Stimulated activated naive CD4-positive, alpha-beta T cell treated with Interleukin-2 at 50 U/mL for 16 hours (primary cell): ENCODE measurements around the gene SULT4A1.

Source experiments
- DNase-seq: peaks from one replicate; lab custom pipeline; 2025; lab: John Stamatoyannopoulos, UW

The SULT4A1 gene

GRCh38 chr22:43860831-43861230 lies 1.5 kb downstream of the SULT4A1 start:
- DNase-seq: no peak

DNA sequence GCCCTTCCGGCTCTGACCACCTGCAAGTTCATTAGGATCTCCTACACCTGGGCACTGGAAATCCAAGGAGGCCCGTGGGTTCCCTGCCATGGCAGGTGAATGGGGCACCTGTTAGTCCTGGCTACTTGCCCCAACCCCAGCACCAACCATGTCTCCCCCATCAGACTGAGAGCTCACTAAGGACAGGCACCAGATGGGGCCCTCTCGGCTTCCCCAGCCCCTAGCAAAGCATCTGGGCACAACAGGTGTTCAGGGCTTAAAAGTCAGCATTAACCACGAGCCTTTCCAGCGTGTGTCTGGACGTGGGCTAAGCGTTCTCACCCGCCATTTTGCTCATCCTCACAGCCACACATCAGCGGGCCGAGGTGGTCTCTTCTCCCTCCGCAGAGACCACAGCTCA lies 2.2 kb downstream of the SULT4A1 start:
- no peak for DNase-seq

GRCh38 chr22:43859621-43860020 lies 2.7 kb downstream of the SULT4A1 start:
- DNase-seq: no peak

GRCh38 chr22:43859176-43859575 lies 3.1 kb downstream of the SULT4A1 start:
- no peak for DNase-seq

GRCh38 chr22:43858156-43858895 lies 4.0 kb downstream of the SULT4A1 start:
- DNase-seq: no peak

- DNase-seq: no peak
Observed at GRCh38 chr22:43857367-43857766, 4.9 kb downstream of the SULT4A1 start.

- DNase-seq: no peak
Observed at GRCh38 chr22:43855431-43855830, 6.9 kb downstream of the SULT4A1 start.

GRCh38 chr22:43854786-43855271 lies 7.5 kb downstream of the SULT4A1 start:
- DNase-seq: no peak

GRCh38 chr22:43854121-43854785 lies 8.1 kb downstream of the SULT4A1 start:
- no peak for DNase-seq

DNA sequence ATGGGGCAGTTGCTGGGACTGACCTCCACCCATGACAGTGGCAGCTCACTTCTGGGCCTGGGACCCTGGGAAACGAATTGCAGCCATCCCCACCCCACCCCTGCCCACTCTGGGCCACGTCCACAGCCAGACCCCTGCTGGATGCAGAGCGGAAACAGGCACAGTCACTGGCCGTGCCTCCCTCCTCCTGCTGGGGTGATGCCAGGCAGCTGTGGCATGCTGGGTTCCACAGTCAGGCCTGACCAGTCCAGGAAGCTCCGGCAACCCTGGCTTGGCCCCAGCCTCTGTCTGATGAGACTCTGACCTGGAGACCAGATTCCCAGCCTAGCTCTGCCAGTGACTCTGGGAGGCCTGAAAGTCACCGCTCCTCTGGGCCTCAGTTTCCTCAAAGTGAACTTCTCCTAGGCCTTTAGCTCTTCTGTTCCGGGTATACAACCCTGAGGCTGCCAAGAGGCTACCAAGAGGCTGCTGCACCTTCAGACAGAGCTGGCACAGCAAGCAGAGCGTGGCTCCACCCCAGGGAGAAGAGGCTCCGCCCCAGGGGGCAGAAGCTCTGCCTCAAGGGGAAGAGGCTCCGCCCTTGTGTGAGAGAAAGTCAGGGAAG lies 8.9 kb downstream of the SULT4A1 start:
- DNase-seq: no peak

DNA sequence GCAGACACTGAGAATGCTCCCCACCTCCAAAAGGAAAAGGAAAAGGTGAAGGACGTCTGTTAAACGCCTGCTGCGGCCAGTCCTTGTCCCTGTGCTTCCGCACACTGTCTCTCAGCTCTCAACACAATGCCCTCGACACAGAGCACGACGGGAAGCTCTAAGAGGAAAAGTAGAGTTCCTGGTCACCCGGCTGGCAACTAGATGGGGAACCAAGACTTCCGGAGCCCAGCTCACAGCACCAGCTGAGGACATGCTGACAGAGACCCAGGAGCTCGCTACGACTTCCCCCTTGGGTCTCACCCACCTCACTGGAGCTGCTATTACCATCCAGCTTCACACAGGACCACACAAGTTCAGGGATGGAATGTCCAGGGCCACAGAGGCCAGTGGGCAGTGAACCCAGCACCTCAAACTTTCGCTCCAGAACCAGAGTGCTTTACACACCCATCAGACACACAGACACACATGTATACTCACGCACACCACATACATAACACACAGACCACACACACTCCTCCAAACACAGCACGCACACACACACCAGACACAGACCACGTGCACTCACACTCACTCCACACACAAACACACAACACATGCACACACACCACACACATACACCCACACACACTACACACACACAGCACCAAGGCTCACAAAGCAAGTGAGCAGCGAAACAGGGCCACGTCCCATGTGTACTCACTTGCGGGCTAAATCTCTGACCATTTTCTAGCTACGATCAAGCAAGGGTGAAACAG lies 9.6 kb downstream of the SULT4A1 start:
- no peak for DNase-seq

- no peak for DNase-seq
Observed at GRCh38 chr22:43851979-43852307, 10.4 kb downstream of the SULT4A1 start.

GRCh38 chr22:43851058-43851978 lies 11.0 kb downstream of the SULT4A1 start:
- no peak for DNase-seq

- DNase-seq: no peak
Observed at GRCh38 chr22:43850529-43850928, 11.8 kb downstream of the SULT4A1 start.

DNA sequence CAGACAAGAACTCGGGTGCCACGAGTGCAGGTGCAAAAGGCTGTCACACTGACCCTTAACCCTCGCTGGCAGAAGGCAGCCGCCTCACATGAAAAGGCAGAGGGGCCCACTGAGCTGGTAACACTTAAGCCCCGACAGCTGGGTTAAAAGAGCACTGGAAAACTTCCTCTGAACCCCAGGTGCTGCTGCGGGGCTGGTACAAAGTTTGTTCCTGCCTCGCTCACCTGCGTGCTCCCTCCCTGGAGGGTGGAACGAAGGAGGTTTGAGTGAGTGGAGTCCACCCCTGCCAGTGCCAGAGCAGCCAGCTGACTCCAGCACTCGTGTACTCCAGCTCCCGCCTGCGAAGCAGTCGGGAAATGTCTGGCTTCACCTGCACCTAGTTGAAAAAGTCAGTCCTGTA lies 12.6 kb downstream of the SULT4A1 start:
- no peak for DNase-seq

DNA sequence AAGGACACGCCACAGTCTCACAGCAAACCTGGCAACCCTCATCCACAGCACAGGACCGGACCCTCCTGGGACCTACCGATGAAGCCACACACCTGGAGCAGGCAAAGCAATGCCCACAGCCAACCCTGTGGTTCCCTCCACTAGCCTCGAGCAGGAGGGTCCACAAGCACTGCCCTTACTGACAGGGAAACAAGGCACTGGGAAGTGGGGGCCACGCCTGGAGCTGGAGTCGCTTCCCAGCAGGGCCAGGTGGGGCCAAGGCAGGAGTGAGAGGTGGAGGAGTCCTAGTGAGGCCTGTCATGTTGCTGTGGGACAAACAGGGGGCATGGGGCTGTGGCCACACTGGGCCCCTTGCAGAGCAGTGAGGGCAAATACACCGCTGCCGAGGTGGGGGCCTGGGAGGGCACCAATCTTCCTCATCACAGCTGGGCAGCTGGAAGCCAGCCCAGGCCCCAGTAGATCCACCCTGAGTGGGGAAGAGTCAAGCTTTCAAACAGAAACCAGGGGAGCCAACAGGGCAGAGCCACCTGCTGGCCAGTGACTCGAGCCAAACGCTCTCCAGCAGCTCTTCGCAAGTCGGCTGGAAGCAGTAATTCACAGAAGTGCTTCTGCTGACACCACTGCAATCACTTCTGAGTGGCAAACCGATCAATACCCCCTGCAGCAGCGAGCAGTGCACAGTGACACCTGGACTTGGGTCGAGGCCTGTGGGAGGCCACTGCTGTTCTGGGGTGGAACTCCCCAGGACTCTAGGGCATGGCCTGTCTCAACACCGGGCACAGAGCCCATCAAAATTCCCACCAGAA lies 13.7 kb downstream of the SULT4A1 start:
- no peak for DNase-seq

DNA sequence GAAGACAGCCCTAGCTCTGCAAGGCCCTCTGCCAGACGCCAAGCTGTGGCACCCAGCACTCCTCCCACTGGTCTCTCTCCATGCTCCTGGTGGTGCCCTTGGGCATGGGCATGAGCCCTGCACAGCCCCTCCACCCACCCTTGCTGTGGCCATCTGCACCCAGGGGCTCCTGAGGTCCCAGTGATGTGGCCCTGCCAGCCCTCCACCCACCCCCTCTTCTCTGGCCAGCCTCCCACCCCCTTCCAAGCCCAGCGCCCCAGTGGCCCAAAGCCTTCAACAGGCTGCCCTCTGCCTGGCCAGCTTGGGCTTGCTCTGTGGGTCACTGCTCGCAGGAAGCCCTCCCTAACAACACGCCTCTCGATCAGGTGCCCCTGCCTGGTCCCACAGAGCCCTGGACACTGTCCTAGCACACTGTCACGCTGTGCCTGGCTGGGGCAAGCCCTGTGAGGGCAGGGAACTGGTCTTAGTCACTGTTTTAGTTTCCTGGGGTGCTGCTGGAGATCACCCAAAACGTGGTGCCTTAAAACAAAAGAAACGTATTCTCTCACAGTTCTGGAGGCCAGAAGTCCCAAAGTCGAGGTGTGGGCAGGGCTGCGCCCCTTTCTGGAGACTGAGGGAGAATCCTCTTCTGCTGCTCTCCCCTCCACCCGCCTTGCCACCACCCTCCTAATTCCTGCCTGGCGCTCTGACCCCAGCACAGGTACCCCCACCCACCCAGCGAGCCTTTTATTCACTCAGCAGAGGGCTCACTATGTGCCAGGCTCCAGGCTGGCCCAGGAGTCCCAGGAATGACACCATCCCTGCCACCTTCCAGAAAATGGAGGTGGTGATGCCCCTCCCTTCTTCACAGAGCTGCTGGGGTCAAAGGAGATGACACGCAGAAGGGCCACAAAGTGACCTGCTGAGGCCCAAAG lies 14.7 kb downstream of the SULT4A1 start:
- DNase-seq: no peak

DNA sequence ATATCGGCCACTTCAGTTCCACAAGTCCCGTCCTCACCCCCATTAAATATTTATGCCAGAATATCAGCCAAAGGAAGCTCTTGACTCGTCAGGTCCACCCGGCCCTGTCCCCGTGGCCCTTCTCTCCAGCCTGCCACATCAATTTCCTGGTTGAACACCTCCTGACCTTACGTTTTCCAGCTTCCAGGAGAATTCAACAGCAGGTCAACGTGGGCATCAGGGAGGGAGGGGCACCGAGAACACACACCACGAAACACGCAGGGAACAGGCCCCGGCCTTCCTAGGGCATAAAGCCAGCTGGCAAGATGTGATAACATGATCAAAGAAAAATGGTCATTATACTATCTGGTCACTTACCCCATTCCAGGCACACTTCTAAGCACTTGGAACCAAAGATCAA lies 15.3 kb downstream of the SULT4A1 start:
- no peak for DNase-seq

DNA sequence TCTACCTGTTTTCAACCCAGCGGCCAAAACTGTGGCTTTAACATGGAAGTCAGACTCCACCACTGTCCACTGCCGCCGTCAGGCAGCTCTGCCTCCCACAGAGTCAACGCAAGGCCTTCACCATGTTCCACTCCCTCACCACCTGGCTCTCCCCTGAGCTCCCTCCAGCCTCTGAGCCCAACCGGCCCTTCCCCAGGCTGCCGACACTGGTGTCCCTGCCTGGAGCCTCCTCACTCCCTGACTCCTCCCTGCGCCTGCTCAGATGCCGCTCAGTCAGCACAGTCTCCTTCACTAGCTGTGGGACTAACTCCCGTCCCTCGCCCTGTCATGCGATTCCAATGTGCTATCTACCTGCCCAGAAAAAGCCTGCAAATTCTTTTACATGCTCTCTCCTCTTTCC lies 16.3 kb downstream of the SULT4A1 start:
- no peak for DNase-seq
